Right forelimb (tissue), 1 donor: ENCODE measurements around the gene DDX52.
"Not testable (repeated sequence)": the region's sequence is repeated elsewhere in the genome, so short reads cannot be mapped to it uniquely, and the experiment has no call there.

Experiments
- DNase-seq: peaks from one replicate; pipeline ENCODE4 v3.0.0-alpha.2; 2018

DDX52 gene

GRCh38 chr17:37650419-37651003, 7.3 kb upstream of the DDX52 start:
- DNase-seq, result peak; percentile 48

GRCh38 chr17:37648555-37648954, 5.3 kb upstream of the DDX52 start:
- DNase-seq, result no peak

- DNase-seq, result no peak
Observed at GRCh38 chr17:37647856-37648255, 4.6 kb upstream of the DDX52 start.

- no peak for DNase-seq
Observed at GRCh38 chr17:37643869-37644268, 623 bp upstream of the DDX52 start.

- no peak for DNase-seq
Observed at GRCh38 chr17:37642681-37643080, 565 bp downstream of the DDX52 start.

GRCh38 chr17:37640015-37640414, 3.2 kb downstream of the DDX52 start:
- DNase-seq, result no peak

- DNase-seq, result no peak
Observed at GRCh38 chr17:37637956-37638355, 5.3 kb downstream of the DDX52 start.

- DNase-seq, result not testable (repeated sequence)
Observed at GRCh38 chr17:37616430-37616829, 26.8 kb downstream of the DDX52 start.

GRCh38 chr17:37614823-37615222, 28.4 kb downstream of the DDX52 start:
- DNase-seq, result no peak

- no peak for DNase-seq
Observed at GRCh38 chr17:37614391-37614790, 28.9 kb downstream of the DDX52 start.

- DNase-seq, result no peak
Observed at GRCh38 chr17:37610971-37611370, 32.3 kb downstream of the DDX52 start.

- DNase-seq, result not testable (repeated sequence)
Observed at GRCh38 chr17:37610041-37610420, 33.2 kb downstream of the DDX52 start.

GRCh38 chr17:37609170-37610040, 33.8 kb downstream of the DDX52 start, which contains the start of gene SYNRG:
SYNRG (minus strand) TSS chr17:37609418; CDS start chr17:37609355, 63 bp downstream.
- DNase-seq, result peak; percentile 98

GRCh38 chr17:37608351-37609169, 34.7 kb downstream of the DDX52 start:
- DNase-seq, result no peak

- no peak for DNase-seq
Observed at GRCh38 chr17:37607637-37608331, 35.5 kb downstream of the DDX52 start.

GRCh38 chr17:37605813-37606505, 37.3 kb downstream of the DDX52 start:
- DNase-seq, result no peak

- DNase-seq, result no peak
Observed at GRCh38 chr17:37605081-37605480, 38.2 kb downstream of the DDX52 start.

GRCh38 chr17:37604556-37604955, 38.7 kb downstream of the DDX52 start:
- no peak for DNase-seq

- no peak for DNase-seq
Observed at GRCh38 chr17:37598145-37598544, 45.1 kb downstream of the DDX52 start.

GRCh38 chr17:37592291-37592690, 51.0 kb downstream of the DDX52 start:
- DNase-seq, result no peak

GRCh38 chr17:37585066-37585465, 58.2 kb downstream of the DDX52 start:
- no peak for DNase-seq

- DNase-seq, result no peak
Observed at GRCh38 chr17:37576281-37576680, 67.0 kb downstream of the DDX52 start.
